CD4-positive, alpha-beta memory T cell (primary cell): Measurements from ENCODE around the gene WNK1. TPM values are rescaled to one million over a fixed set of nuclear protein-coding genes. Genes with fewer than 3 reads are reported as not detected.

ENCODE experiments used
- CTCF ChIA-PET: fragments of 350-600 bp; sonication (Branson Sonifier 250); formaldehyde crosslinking; loops from one replicate; lab custom pipeline; 2021; ENCODE audit warnings: inconsistent platforms; ENCODE audit not compliant: partially characterized antibody; lab: Charles Lee
- POLR2A ChIA-PET: fragments of 350-600 bp; sonication (Branson Sonifier 250); formaldehyde crosslinking; loops from one replicate; lab custom pipeline; 2021; ENCODE audit not compliant: partially characterized antibody; lab: Charles Lee
- DNase-seq, 5 donors: peaks; one replicate each; pipeline versions ENCODE4 v3.0.0 to v3.0.0-alpha.2; 2020 to 2022; ENCODE audit warnings: mixed read lengths in 1 of 5
- H3K27ac ChIP-seq: one replicate; pipeline ENCODE4 v1.7.0; 2013; ENCODE audit warnings: low read depth, low read length
- H3K27me3 ChIP-seq: 2 replicates; pipeline ENCODE4 v1.7.0; 2013; ENCODE audit warnings: mild to moderate bottlenecking, low read length, moderate library complexity; ENCODE audit not compliant: insufficient read depth
- H3K36me3 ChIP-seq: 2 replicates; pipeline ENCODE4 v1.7.0; 2013; ENCODE audit warnings: mild to moderate bottlenecking, low read length, moderate library complexity; ENCODE audit not compliant: insufficient read depth
- H3K4me1 ChIP-seq: 2 replicates; pipeline ENCODE4 v1.7.0; 2013; ENCODE audit warnings: mild to moderate bottlenecking, low read length, moderate library complexity; ENCODE audit not compliant: insufficient read depth
- H3K4me3 ChIP-seq, 2 donors: one replicate each; pipeline ENCODE4 v1.7.0; 2013; ENCODE audit warnings: low read length in 2 of 2, mild to moderate bottlenecking in 1 of 2
- H3K9me3 ChIP-seq, 2 donors: one replicate each; pipeline ENCODE4 v1.7.0; 2013; ENCODE audit warnings: low read length in 2 of 2, control low read depth in 1 of 2; ENCODE audit not compliant: control insufficient read depth in 1 of 2
- H3K27ac Mint-ChIP-seq, 7 donors: one replicate each; pipeline ENCODE4 v1.8.0; 2020 to 2021; ENCODE audit warnings: mixed read lengths in 7 of 7, mild to moderate bottlenecking in 6 of 7, inconsistent platforms in 3 of 7, moderate library complexity in 3 of 7
- H3K27me3 Mint-ChIP-seq, 2 donors: one replicate each; pipeline ENCODE4 v1.8.0; 2020 to 2021; ENCODE audit warnings: mixed read lengths in 2 of 2
- H3K36me3 Mint-ChIP-seq, 2 donors: one replicate each; pipeline ENCODE4 v1.8.0; 2020 to 2021; ENCODE audit warnings: mixed read lengths in 2 of 2, inconsistent platforms in 1 of 2, mild to moderate bottlenecking in 1 of 2
- H3K4me1 Mint-ChIP-seq, 4 donors: one replicate each; pipeline ENCODE4 v1.8.0; 2020 to 2021; ENCODE audit warnings: mixed read lengths in 4 of 4, mild to moderate bottlenecking in 1 of 4
- H3K4me3 Mint-ChIP-seq, 8 donors: one replicate each; pipeline ENCODE4 v1.8.0; 2020 to 2021; ENCODE audit warnings: mixed read lengths in 8 of 8, mild to moderate bottlenecking in 7 of 8, moderate library complexity in 6 of 8, inconsistent platforms in 3 of 8
- H3K9me3 Mint-ChIP-seq, 8 donors: one replicate each; pipeline ENCODE4 v1.8.0; 2020 to 2021; ENCODE audit warnings: mixed read lengths in 8 of 8, mild to moderate bottlenecking in 5 of 8, inconsistent platforms in 3 of 8, moderate library complexity in 1 of 8
- intact Hi-C: fragments of 100-400 bp; cut with micrococcal nuclease; formaldehyde crosslinking; loops from one replicate; pipeline ENCODE4 v1.15.1; 2023
- polyA plus RNA-seq, 2 donors: library from polyadenylated mRNA; unstranded; fragments of 300-500 nt; fragmentation: Illumina TruSeq; gene quantifications; one replicate each; pipeline ENCODE4 v1.2.3, GENCODE V29; 2021
- total RNA-seq, 2 experiments: library from RNA; stranded (reverse); gene quantifications; one replicate each; pipeline ENCODE4 v1.2.3, GENCODE V29; 2021

WNK1 gene
- total and polyA plus RNA-seq, 4 experiments from 2014 or later = 4.5 to 194 (median 121) TPM

DNA sequence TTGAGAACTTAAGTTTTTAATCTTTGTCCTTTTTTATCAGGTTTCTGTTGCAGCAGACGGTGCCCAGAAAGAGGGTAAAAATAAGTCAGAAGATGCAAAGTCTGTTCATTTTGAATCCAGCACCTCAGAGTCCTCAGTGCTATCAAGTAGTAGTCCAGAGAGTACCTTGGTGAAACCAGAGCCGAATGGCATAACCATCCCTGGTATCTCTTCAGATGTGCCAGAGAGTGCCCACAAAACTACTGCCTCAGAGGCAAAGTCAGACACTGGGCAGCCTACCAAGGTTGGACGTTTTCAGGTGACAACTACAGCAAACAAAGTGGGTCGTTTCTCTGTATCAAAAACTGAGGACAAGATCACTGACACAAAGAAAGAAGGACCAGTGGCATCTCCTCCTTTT, 143.7 kb downstream of the WNK1 start:
- no peaks in the 10 kb centered on the region for H3K27me3 ChIP-seq
- peaks cover 51 to 74% of the 10 kb centered on the region in 2 donors for H3K36me3 Mint-ChIP-seq
- H3K4me1 ChIP-seq = no peaks in the 10 kb centered on the region
- H3K27ac ChIP-seq = no peak overlapping the region
- no peak overlapping the region for H3K4me3 ChIP-seq
- H3K27me3 Mint-ChIP-seq = no peaks in the 10 kb centered on the region
- H3K9me3 ChIP-seq = no peaks in the 10 kb centered on the region
- H3K27ac Mint-ChIP-seq = peak overlapping the region in 2 of 7 donors; percentile 4 to 41
- H3K9me3 Mint-ChIP-seq = no peaks in the 10 kb centered on the region
- H3K4me3 Mint-ChIP-seq = no peak overlapping the region
- H3K36me3 ChIP-seq = peaks cover 42% of the 10 kb centered on the region
- intact Hi-C loops = no loop called here
- no peak for DNase-seq
- H3K4me1 Mint-ChIP-seq = peaks cover 0 to 1% (median 0%) of the 10 kb centered on the region in 4 donors
- ChIA-PET POLR2A (no interaction called here), CTCF (no interaction called here)

DNA sequence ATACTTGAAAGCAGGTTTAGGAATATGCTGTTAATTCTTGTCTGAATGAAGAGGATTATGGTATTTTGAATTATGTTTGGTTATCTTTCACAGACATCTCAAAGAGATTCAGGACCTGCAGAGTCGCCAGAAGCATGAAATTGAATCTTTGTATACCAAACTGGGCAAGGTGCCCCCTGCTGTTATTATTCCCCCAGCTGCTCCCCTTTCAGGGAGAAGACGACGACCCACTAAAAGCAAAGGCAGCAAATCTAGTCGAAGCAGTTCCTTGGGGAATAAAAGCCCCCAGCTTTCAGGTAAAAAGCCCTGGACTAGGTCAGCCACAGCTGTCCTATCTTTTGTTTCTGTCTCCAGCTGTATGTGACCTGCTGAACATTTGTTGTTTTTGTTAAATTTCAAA, 145.0 kb downstream of the WNK1 start:
- peaks cover 57 to 80% of the 10 kb centered on the region in 2 donors for H3K36me3 Mint-ChIP-seq
- POLR2A ChIA-PET = no interaction called here
- H3K9me3 ChIP-seq = no peaks in the 10 kb centered on the region
- H3K36me3 ChIP-seq = peaks cover 55% of the 10 kb centered on the region
- peaks cover 0 to 1% (median under 1%) of the 10 kb centered on the region in 4 donors for H3K4me1 Mint-ChIP-seq
- H3K4me3 ChIP-seq = no peak overlapping the region
- H3K4me3 Mint-ChIP-seq = no peak overlapping the region
- H3K4me1 ChIP-seq = no peaks in the 10 kb centered on the region
- no peaks in the 10 kb centered on the region for H3K27me3 Mint-ChIP-seq
- CTCF ChIA-PET = no interaction called here
- intact Hi-C loops = no loop called here
- no peaks in the 10 kb centered on the region for H3K27me3 ChIP-seq
- no peak for DNase-seq
- H3K9me3 Mint-ChIP-seq = no peaks in the 10 kb centered on the region
- H3K27ac Mint-ChIP-seq = peak overlapping the region in 1 of 7 donors; percentile 19
- H3K27ac ChIP-seq = no peak overlapping the region

DNA sequence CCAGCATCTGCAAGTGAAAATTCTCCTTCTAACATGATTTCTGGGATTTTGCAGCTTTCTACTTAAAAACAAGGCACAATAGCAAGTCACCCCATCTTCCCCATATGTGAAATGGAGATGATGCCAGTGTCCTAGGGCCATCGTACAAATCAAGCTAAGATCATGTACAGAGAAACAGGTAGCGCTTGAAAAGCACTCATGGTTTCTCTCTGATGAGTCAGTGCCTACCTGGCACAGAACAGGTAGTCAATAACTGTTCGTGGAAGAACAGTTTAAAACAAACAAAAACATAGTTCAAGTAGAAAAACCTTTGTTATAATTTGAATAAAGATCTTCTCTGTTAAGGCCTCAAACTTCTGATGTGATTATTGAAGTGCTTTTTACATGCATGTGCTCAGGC, 150.2 kb downstream of the WNK1 start:
- ChIA-PET POLR2A (interaction anchor here (0.5 to 1.1 kb wide), 2 partner anchors 88 to 347 kb away, joined by 3 read pairs; no protein-coding TSS in a partner anchor), CTCF (interaction anchor here (1.1 kb wide), 1 partner anchor 15 kb away, joined by 3 read pairs; no protein-coding TSS in a partner anchor)

DNA sequence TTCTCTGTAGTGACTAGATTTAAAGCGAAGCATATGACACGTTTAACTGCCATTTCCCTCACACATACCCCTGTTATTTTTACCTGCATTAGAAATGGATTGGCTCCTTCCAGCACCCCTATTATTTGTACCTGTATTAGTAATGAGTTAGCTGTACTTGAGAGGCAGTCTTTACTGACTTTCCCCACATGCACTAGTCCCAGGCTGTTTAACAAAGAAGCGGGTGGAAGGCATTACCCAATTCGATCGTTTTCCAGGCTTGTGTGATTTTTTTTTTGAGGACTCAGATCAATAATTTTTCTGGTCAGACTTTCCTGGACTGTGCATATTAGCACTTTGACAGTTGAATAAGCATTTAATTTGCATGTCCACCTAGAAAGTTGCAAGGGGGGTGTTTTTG, 150.7 kb downstream of the WNK1 start:
- no peak overlapping the region for H3K27ac ChIP-seq
- H3K4me3 ChIP-seq = no peak overlapping the region
- no peak for DNase-seq
- H3K36me3 Mint-ChIP-seq = peaks cover 79 to 89% of the 10 kb centered on the region in 2 donors
- CTCF ChIA-PET = interaction anchor here (1.1 to 1.7 kb wide), 2 partner anchors 16 to 47 kb away, joined by 3 to 4 read pairs; partner anchors contain the start of gene RAD52
- no peak overlapping the region for H3K4me3 Mint-ChIP-seq
- H3K27me3 ChIP-seq = no peaks in the 10 kb centered on the region
- peak overlapping the region in 6 of 7 donors; percentile 26 to 70 (median 59) for H3K27ac Mint-ChIP-seq
- H3K36me3 ChIP-seq = peaks cover 75% of the 10 kb centered on the region
- no peaks in the 10 kb centered on the region for H3K9me3 ChIP-seq
- no peaks in the 10 kb centered on the region for H3K27me3 Mint-ChIP-seq
- intact Hi-C loops = no loop called here
- H3K4me1 Mint-ChIP-seq = peaks cover 15 to 46% (median 21%) of the 10 kb centered on the region in 4 donors
- H3K9me3 Mint-ChIP-seq = no peaks in the 10 kb centered on the region
- POLR2A ChIA-PET = no interaction called here
- peaks cover 13% of the 10 kb centered on the region for H3K4me1 ChIP-seq

More for the DNA sequence above, 150.2 kb downstream of the WNK1 start:
- Mint-ChIP-seq H3K36me3 (peaks cover 79 to 89% of the 10 kb centered on the region in 2 donors), H3K27me3 (no peaks in the 10 kb centered on the region), H3K4me3 (no peak overlapping the region), H3K9me3 (no peaks in the 10 kb centered on the region), H3K4me1 (peaks cover 14 to 43% (median 19%) of the 10 kb centered on the region in 4 donors), H3K27ac (peak overlapping the region in 5 of 7 donors; percentile 26 to 72 (median 69))
- DNase-seq = no peak
- Histone ChIP-seq H3K4me1 (peaks cover 13% of the 10 kb centered on the region), H3K27me3 (no peaks in the 10 kb centered on the region), H3K27ac (no peak overlapping the region), H3K36me3 (peaks cover 75% of the 10 kb centered on the region), H3K4me3 (no peak overlapping the region), H3K9me3 (no peaks in the 10 kb centered on the region)
- intact Hi-C loops = no loop called here

DNA sequence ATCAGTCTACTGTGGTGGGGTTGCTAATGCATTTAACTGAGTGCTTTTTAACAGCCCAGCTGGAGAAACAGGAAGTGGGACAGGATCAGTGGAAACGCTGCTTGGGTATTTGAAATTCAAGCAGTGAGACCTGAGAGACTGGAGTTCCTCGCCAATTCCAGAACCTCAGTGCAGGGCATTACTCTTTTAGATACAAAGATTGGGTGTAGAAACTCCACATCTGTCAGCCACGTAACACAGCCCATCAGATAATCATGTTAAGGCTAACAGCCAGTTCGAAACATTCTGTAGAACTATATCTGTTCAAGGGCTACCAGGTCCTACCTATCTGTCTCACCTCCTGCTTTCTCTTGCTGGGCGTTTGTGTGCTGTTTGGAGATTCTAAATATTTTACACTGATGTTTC, 151.6 kb downstream of the WNK1 start:
- no peaks in the 10 kb centered on the region for H3K27me3 Mint-ChIP-seq
- H3K27ac Mint-ChIP-seq = peak overlapping the region; percentile 37 to 87 (median 57)
- CTCF ChIA-PET = interaction anchor here (1.7 kb wide), 1 partner anchor 46 kb away, joined by 4 read pairs; the partner anchor contains the start of gene RAD52
- no peak overlapping the region for H3K4me3 ChIP-seq
- H3K27me3 ChIP-seq = no peaks in the 10 kb centered on the region
- H3K4me1 Mint-ChIP-seq = peaks cover 17 to 46% (median 21%) of the 10 kb centered on the region in 4 donors
- peaks cover 80% of the 10 kb centered on the region for H3K36me3 ChIP-seq
- H3K36me3 Mint-ChIP-seq = peaks cover 82 to 90% of the 10 kb centered on the region in 2 donors
- no peak overlapping the region for H3K4me3 Mint-ChIP-seq
- H3K4me1 ChIP-seq = peaks cover 13% of the 10 kb centered on the region
- intact Hi-C loops = no loop called here
- no peak for DNase-seq
- no peaks in the 10 kb centered on the region for H3K9me3 ChIP-seq
- POLR2A ChIA-PET = interaction anchor here (1.5 to 2.5 kb wide), 2 partner anchors 11 to 46 kb away, joined by 5 to 12 read pairs; partner anchors contain the start of gene RAD52
- H3K9me3 Mint-ChIP-seq = no peaks in the 10 kb centered on the region
- no peak overlapping the region for H3K27ac ChIP-seq

DNA sequence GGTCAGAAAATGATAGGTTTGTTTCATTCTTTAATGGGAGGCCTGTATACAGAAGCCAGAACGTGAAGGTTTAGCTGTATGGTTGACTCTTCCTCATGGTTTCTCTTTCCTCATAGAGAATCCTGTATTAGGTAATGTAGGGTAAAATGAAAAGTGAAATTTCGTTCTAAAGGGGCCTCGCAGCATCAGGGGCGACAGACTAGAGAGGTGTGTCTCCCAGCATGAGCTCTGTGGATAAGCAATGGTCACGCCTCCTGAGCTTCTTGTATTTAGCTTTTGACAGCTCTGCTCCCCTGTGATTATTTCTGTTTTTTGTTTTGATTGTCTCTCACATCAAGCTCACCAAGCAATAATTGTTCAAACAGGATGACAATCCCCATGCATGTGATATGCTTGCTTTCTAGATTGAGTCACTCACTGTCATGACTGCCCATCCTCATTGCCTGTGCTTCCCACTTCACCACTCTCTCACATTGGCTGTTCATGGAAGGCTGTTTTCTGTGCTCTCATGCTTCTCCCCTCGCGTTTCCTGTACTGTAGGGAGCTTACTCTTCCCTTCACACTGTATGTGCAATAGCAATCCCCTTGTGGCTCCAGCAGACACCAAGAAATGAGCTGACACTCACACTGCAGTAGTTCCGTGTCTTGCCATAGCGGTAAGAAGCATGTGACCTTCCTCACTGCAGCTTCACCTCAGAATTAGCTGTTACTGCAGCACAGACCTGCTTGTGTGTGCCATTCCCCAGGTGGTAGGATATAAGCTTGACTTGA, 153.1 kb downstream of the WNK1 start:
- Histone ChIP-seq H3K27me3 (no peaks in the 10 kb centered on the region), H3K4me1 (peaks cover 13% of the 10 kb centered on the region), H3K36me3 (peaks cover 85% of the 10 kb centered on the region), H3K9me3 (no peaks in the 10 kb centered on the region), H3K4me3 (no peak overlapping the region), H3K27ac (no peak overlapping the region)
- Mint-ChIP-seq H3K27ac (peak overlapping the region in 6 of 7 donors; percentile 18 to 77 (median 66)), H3K4me3 (peak overlapping the region in 7 of 8 donors; percentile 17 to 75 (median 58)), H3K9me3 (no peaks in the 10 kb centered on the region), H3K4me1 (peaks cover 17 to 46% (median 21%) of the 10 kb centered on the region in 4 donors), H3K36me3 (peaks cover 83 to 93% of the 10 kb centered on the region in 2 donors), H3K27me3 (no peaks in the 10 kb centered on the region)
- intact Hi-C loops = no loop called here
- ChIA-PET POLR2A (interaction anchor here (1.9 to 2.5 kb wide), 2 partner anchors 9 to 44 kb away, joined by 4 to 12 read pairs; partner anchors contain the start of gene RAD52), CTCF (interaction anchor here (0.6 to 1.5 kb wide), 4 partner anchors 11 to 98 kb away, joined by 3 to 6 read pairs (median 4); partner anchors contain the start of gene RAD52)
- peak in 4 of 5 donors; percentile 4 to 41 (median 18) for DNase-seq
